ENCODE results near the gene DAB1. TPM values are rescaled to one million over a fixed set of nuclear protein-coding genes. Genes with fewer than 3 reads are reported as not detected.

Gene DAB1
- total RNA-seq, 1 donor from 2014 or later, result not detected

DNA sequence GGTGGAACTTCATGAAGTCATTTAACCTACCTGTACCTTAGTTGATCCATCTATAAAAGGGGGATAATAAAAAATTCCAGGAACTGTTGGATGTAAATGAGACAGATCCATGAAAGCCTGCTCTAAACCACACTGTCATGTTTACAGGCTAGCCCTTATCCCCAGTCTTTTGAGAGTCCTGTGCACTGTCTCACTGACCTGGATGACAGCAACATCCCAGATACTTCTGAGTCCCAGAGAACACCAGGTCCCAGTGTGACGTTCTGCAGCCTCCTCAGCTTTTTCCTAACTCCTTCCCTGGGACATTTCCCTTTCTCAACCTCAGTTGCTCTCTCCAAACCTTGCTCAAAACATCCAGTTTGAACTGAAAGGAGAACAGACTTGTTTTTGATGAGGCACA lies 292.6 kb downstream of the DAB1 start:
- DNase-seq (ENCODE audit: low spot score), result no peak
- no peak overlapping the region for H3K27ac Mint-ChIP-seq (ENCODE audit: unreplicated experiment)
- no peak overlapping the region for H3K4me3 Mint-ChIP-seq (ENCODE audit: unreplicated experiment)
- H3K36me3 Mint-ChIP-seq (ENCODE audit: low read depth), result no peaks in the 10 kb centered on the region
- no peak for TF ChIP-seq CTCF (IDR thresholded peaks at IDR 0.05)
- H3K9me3 Mint-ChIP-seq (ENCODE audit: low read depth), result no peaks in the 10 kb centered on the region
- peaks cover 2% of the 10 kb centered on the region for H3K27me3 Mint-ChIP-seq (ENCODE audit: low read depth)
- H3K4me1 Mint-ChIP-seq (ENCODE audit: low read depth), result peaks cover 3% of the 10 kb centered on the region

- DNase-seq (ENCODE audit: low spot score), result no peak
- H3K4me1 Mint-ChIP-seq (ENCODE audit: low read depth), result peaks cover 3% of the 10 kb centered on the region
- H3K4me3 Mint-ChIP-seq (ENCODE audit: unreplicated experiment), result no peak overlapping the region
- H3K9me3 Mint-ChIP-seq (ENCODE audit: low read depth), result no peaks in the 10 kb centered on the region
- no peak for TF ChIP-seq CTCF (IDR thresholded peaks at IDR 0.05)
- peaks cover 2% of the 10 kb centered on the region for H3K27me3 Mint-ChIP-seq (ENCODE audit: low read depth)
- no peaks in the 10 kb centered on the region for H3K36me3 Mint-ChIP-seq (ENCODE audit: low read depth)
- no peak overlapping the region for H3K27ac Mint-ChIP-seq (ENCODE audit: unreplicated experiment)
These were observed 294.0 kb downstream of the DAB1 start for GRCh38 chr1:57129865-57130264.

DNA sequence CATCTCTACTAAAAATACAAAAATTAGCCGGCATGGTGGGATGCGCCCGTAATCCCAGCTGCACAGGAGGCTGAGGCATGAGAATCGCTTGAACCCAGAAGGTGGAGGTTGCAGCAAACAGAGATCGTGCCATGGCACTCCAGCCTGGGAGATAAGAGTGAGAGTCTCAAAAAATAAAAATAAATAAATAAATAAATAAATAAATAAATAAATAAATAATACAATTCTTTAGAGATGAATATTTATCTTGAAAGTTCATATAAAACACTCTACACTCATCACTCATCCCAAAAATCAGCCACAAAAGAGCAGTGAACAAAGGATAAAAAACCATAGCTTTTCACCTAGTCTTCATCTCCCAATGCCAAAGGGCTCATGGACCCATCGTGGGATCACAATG lies 295.9 kb downstream of the DAB1 start:
- Mint-ChIP-seq H3K4me1 (ENCODE audit: low read depth) (peaks cover 3% of the 10 kb centered on the region), H3K27ac (ENCODE audit: unreplicated experiment) (no peak overlapping the region), H3K27me3 (ENCODE audit: low read depth) (peaks cover 2% of the 10 kb centered on the region), H3K36me3 (ENCODE audit: low read depth) (no peaks in the 10 kb centered on the region), H3K9me3 (ENCODE audit: low read depth) (no peaks in the 10 kb centered on the region), H3K4me3 (ENCODE audit: unreplicated experiment) (no peak overlapping the region)
- no peak for TF ChIP-seq CTCF (IDR thresholded peaks at IDR 0.05)
- DNase-seq (ENCODE audit: low spot score), result no peak

- Mint-ChIP-seq H3K27me3 (ENCODE audit: low read depth) (peaks cover 5% of the 10 kb centered on the region), H3K4me1 (ENCODE audit: low read depth) (no peaks in the 10 kb centered on the region), H3K4me3 (ENCODE audit: unreplicated experiment) (no peak overlapping the region), H3K27ac (ENCODE audit: unreplicated experiment) (peak overlapping the region; percentile 20), H3K9me3 (ENCODE audit: low read depth) (no peaks in the 10 kb centered on the region), H3K36me3 (ENCODE audit: low read depth) (no peaks in the 10 kb centered on the region)
- no peak for TF ChIP-seq CTCF (IDR thresholded peaks at IDR 0.05)
- no peak for DNase-seq (ENCODE audit: low spot score)
These were observed 299.0 kb downstream of the DAB1 start for GRCh38 chr1:57124768-57125446.

- no peaks in the 10 kb centered on the region for H3K4me1 Mint-ChIP-seq (ENCODE audit: low read depth)
- no peaks in the 10 kb centered on the region for H3K9me3 Mint-ChIP-seq (ENCODE audit: low read depth)
- DNase-seq (ENCODE audit: low spot score), result no peak
- no peaks in the 10 kb centered on the region for H3K36me3 Mint-ChIP-seq (ENCODE audit: low read depth)
- no peak for TF ChIP-seq CTCF (IDR thresholded peaks at IDR 0.05)
- H3K27ac Mint-ChIP-seq (ENCODE audit: unreplicated experiment), result no peak overlapping the region
- H3K27me3 Mint-ChIP-seq (ENCODE audit: low read depth), result peaks cover 5% of the 10 kb centered on the region
- no peak overlapping the region for H3K4me3 Mint-ChIP-seq (ENCODE audit: unreplicated experiment)
These were observed 299.7 kb downstream of the DAB1 start for GRCh38 chr1:57124170-57124569.
